Measurements from ENCODE around the gene TAF5.
"Not testable (repeated sequence)": the region's sequence is repeated elsewhere in the genome, so short reads cannot be mapped to it uniquely, and the experiment has no call there.

The TAF5 gene

DNA sequence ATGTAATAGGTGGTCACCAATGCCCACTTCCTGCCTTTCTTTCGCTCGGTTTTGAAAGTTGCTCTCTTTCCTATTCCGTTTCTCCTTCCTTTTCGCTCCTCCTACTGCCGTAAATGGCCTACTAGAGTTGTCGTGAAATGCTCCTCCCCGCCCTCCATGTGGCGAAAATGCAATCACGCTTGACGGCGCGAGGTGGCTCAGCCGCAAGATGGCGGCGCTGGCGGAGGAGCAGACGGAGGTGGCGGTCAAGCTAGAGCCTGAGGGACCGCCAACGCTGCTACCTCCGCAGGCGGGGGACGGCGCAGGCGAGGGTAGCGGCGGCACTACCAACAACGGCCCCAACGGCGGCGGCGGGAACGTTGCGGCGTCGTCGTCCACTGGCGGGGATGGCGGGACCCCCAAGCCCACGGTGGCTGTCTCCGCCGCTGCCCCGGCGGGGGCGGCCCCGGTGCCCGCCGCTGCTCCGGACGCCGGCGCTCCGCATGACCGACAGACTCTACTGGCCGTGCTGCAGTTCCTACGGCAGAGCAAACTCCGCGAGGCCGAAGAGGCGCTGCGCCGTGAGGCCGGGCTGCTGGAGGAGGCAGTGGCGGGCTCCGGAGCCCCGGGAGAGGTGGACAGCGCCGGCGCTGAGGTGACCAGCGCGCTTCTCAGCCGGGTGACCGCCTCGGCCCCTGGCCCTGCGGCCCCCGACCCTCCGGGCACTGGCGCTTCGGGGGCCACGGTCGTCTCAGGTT, at the start of gene TAF5:
Gene TAF5 (plus strand): TSS at position 195 of the 737 bp plus-strand sequence. CDS start 14 bp downstream, at position 209.
- peak; percentile 98 for DNase-seq

- DNase-seq, result no peak
Observed at GRCh38 chr10:103327906-103328305, 39.9 kb upstream of the TAF5 start.

DNA sequence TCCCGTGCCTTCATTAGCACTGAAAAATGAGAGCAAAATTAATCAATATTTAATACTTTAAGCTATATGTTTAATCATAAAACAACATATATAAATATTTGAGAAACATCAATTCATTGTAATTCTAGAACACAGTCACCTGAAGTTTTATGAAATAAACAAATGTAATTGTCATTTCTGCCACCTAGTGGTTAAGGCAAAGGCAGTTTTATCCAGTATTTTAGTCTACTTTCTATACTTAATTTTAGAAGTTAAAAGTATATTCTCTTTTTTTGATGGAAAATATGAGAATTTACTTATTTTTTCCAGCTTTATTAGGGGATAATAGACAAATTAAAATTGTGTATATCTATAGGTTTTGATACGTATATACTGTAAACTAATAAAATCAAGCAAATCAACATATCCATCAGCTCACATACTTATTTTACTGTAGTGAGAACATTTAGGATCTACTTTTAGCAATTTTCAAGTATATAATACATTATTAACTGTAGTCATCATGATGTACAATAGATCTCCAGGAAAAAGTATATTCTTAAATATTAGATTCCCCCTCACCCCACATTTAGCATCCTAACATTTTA, 33.7 kb upstream of the TAF5 start:
- DNase-seq, result peak; percentile 45

GRCh38 chr10:103334567-103334966, 33.2 kb upstream of the TAF5 start:
- DNase-seq, result no peak

DNA sequence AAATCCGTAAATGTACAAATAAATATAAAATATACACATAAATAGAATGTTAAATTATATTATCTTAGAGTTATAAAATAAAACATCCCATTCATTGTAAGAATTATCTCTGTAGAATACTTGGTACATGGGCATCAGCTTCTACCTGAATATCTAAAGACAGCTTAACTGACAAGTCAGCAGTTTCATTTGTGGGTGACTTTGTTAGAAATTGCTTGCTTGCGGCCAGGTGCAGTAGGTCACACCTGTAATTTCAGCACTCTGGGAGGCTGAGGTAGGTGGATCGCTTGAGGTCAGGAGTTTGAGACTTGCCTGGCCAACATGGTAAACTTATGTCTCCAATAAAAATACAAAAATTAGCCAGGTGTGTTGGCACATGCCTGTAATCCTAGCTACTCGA, 31.4 kb upstream of the TAF5 start:
- DNase-seq, result no peak

DNA sequence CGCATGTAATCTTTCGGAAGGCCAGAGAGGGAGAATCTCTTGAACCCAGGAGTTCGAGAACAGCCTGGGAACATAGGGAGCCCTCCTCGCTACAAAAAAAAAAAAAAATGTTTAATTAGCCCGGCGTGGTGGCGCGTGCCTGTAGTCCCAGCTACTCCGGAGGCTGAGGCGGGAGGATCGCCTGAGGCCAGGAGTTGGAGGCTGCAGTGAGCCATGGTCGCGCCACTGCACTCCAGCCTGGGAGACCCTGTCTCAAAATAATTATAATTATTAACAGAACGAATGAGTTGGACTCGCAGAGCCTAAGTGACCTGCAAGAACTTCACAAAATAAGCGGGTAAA, 17.6 kb upstream of the TAF5 start:
- no peak for DNase-seq

DNA sequence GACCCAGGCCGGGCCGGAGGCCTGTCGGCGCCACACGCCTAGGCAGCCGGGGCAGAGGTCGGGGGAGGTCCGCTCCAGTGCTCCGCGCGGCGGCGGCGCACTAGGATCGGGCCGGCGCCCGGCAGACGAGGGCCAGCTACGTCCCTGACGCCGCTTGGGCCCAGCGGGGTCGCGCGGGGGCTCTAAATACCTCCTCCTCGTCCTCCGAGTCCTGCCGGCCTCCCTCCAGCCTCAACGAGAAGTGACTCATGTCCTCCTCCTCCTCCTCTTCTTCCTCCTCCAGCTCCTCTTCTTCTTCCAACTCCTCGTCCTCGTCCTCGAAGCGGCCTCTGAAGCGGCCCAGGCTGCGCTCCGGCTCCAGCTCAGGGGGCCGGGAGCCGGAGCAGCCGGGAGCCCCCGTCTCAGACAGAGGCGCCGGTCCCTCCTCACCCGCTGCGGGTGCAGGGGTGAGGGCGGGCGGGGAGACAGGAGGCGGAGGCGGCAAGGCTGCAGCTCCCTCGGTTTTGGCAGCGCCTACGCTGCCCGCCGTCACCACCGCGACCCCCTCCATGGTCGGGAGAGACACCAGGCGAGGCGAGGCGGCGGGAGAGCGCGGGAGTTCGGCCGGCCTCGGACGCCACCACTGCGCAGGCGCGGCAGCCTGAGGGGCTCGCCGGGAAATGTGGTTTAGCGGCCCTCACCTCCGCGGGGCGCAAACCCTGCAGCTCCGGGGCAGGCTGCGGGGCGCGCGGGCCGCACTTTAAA, 17.1 kb upstream of the TAF5 start, which contains the start of gene PCGF6:
Gene PCGF6 (minus strand): TSS at position 624 of the 744 bp plus-strand sequence. CDS start 74 bp downstream, at position 550.
- DNase-seq, result peak; percentile 82

DNA sequence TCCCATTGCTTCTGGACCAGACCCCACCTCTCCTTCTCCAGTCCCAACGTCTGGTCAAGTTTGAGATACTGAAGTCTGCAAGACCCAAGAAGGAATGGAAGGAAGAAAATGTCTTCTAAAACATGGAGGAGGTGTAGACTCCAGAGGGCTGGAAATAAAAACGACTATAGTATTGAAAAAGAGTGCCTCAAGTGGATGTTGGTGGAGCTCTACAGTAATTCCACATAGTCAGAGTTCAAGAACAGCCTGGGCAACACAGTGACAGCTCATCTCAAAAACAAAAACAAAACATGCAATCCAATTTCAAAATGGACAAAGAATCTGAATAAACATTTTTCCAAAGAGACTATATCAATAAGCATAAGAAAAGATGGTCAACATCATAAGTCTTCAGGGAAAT, 14.5 kb upstream of the TAF5 start:
- peak; percentile 10 for DNase-seq

DNA sequence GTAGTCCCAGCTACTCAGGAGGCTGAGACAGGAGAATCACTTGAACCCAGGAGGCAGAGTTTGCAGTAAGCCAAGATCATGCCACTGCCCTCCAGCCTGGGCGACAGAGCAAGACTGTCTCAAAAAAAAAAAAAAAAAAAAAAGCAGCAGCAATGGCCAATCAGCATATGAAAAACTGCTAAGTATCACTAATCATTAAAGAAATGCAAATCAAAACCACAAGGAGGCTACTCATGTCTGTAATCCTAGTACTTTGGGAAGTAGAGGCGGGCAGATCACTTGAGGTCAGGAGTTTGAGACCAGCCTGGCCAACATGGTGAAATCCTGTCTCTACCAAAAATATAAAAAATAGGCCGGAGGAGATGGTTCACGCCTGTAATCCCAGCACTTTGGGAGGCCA, 13.2 kb upstream of the TAF5 start:
- DNase-seq, result not testable (repeated sequence)

DNA sequence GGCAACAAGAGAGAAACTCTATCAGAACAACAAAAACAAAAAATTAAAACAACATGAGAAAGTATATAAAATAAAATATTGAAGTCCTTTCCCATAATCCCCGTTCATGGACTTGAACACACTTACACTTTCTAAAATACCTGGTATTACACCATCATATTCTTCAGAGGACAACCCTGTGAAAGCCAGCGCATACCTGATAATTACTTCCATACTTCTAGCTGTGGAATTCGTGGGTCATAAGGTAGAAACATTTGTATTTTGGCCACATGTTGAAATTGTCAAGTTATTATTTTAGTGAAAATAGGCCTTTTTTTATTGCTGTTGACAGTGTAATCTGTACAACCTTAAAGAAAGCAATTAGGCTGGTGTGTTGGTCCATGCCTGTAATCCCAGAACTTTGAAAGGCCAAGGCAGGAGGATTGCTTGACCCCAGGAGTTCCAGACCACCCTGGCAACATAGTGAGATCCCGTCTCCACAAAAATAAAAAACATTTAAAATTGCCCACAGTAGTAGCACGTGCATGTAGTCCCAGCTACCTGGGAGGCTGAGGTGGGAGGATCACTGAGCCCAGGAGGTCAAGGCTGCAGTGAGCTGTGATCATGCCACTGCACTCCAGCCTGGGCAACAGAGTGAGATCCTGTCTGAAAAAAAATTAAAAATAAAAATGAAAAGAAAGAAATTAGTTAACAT, 11.7 kb upstream of the TAF5 start:
- no peak for DNase-seq

GRCh38 chr10:103359493-103359892, 8.3 kb upstream of the TAF5 start:
- not testable (repeated sequence) for DNase-seq

GRCh38 chr10:103360791-103361190, 7.0 kb upstream of the TAF5 start:
- not testable (repeated sequence) for DNase-seq

GRCh38 chr10:103367379-103367781, 396 bp upstream of the TAF5 start:
- DNase-seq, result no peak

- no peak for DNase-seq
Observed at GRCh38 chr10:103373544-103373943, 5.8 kb downstream of the TAF5 start.

GRCh38 chr10:103374263-103374662, 6.5 kb downstream of the TAF5 start:
- DNase-seq, result no peak

DNA sequence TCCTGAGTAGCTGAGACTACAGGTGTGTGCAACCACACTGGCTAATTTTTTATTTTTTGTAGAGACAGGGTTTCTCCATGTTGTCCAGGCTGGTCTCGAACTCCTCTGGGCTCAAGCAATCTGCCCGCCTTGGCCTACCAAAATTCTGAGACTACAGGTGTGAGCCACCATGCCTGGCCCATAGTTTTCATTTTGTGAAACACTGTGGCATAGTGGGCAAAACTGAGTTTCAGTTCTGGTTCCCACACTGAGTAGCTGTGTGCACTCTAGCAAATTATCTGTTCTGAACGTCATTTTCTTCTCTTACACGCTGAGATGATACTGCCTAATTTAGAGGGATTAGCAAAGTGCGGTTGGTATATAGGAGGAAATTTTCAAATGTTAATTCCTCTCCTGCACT, 15.0 kb downstream of the TAF5 start:
- DNase-seq, result no peak

- peak; percentile 60 for DNase-seq
Observed at GRCh38 chr10:103394180-103394579, 26.4 kb downstream of the TAF5 start.

DNA sequence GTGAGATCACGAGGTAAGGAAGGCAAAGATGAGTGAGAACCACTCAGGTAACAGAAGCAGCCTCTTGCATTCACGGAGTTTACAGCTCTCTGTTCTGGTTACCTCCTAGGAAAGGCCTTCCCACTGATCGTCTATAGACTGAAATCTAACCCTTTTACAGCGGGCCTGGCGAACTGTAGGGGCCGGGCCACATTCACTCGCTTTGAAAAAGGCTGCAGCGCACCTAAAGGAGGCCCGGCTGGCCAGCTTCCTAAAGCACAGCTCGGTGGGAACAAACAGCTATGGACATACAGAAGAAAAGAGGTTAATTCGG, 27.9 kb downstream of the TAF5 start:
- DNase-seq, result no peak

DNA sequence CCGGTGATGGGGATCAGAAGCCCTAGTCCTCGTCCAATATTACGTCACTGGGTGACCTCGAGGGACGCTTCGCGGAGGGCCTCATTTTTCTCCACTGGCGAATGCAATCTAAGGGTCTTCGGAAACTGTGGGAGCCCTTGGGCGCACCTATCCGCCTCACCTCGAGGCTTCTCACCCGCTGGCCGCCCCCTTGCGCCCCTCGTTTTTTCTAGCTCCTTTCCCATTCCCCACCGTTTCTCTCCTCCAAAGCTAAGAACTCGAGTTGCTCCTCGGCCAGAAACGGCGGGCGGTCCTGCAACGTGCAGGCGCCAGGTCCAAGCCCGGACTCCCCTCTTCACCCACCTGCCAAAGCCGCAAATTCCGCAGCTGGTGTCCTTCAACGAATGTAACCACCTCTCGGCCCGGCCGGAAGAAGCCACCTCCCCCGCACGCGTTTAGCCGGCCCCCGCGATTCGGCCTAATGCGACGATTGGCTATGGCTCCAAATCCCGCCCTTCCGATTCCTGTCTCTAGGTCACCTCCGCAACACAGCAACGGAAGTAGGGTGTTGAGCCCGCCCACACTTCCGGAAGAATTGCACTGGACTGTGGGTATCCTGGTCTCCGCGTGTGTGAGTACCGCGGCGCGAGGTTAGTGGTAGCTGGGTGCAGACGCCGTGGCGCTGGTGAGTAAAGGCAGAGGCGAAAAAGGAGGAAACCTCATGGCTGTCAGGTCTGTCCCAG, 28.5 kb downstream of the TAF5 start, which contains the start of the genes ATP5MK and PDCD11:
Gene ATP5MK (minus strand): TSS at position 409 of the 722 bp plus-strand sequence. CDS start 4,018 bp downstream, outside the sequence.
Gene PDCD11 (plus strand): TSS at position 560 of the 722 bp plus-strand sequence. CDS start 1,801 bp downstream, outside the sequence.
- peak; percentile 99 for DNase-seq

- no peak for DNase-seq
Observed at GRCh38 chr10:103396789-103397087, 29.0 kb downstream of the TAF5 start.

- no peak for DNase-seq
Observed at GRCh38 chr10:103397191-103397825, 29.5 kb downstream of the TAF5 start.

- DNase-seq, result no peak
Observed at GRCh38 chr10:103413564-103413963, 45.8 kb downstream of the TAF5 start.

Measured in hematopoietic multipotent progenitor cell treated with erythropoietin and hydrocortisone succinate and interleukin-3 and kit ligand, for 8 days (in vitro differentiated cells).